Gastrocnemius medialis (tissue), 4 donors: ENCODE results near the gene DELE1. TPM values are rescaled to one million over a fixed set of nuclear protein-coding genes. Genes with fewer than 3 reads are reported as not detected.

ENCODE experiments used
- ATAC-seq, 2 donors: fragments of 150-250 bp; one replicate each; pipeline ENCODE4 v1.9.1; 2016
- DNase-seq, 2 donors: peaks; one replicate each; pipeline ENCODE4 v3.0.0-alpha.2; 2019
- H3K27ac ChIP-seq, 4 donors: fragments of 200-600 bp; sonication (generic); 1 replicate in 1 of 4; 2 replicates in 3 of 4; pipeline ENCODE4 v1.5.1; 2016 to 2018; ENCODE audit warnings: mild to moderate bottlenecking in 2 of 4, moderate library complexity in 1 of 4
- H3K27me3 ChIP-seq, 3 donors: fragments of 200-600 bp; sonication (generic) in 2 of 3; 1 replicate in 1 of 3; 2 replicates in 2 of 3; pipeline versions ENCODE4 v1.5.1 to v1.6.0; 2016 to 2019; ENCODE audit warnings: mild to moderate bottlenecking in 1 of 3, moderate library complexity in 1 of 3
- H3K36me3 ChIP-seq, 2 donors: fragments of 200-600 bp; sonication (generic) in 1 of 2; one replicate each; pipeline ENCODE4 v1.5.1; 2017 to 2018
- H3K4me1 ChIP-seq, 2 donors: fragments of 200-600 bp; sonication (generic) in 1 of 2; one replicate each; pipeline ENCODE4 v1.5.1; 2016 to 2017; ENCODE audit warnings: mild to moderate bottlenecking in 2 of 2
- H3K4me3 ChIP-seq, 4 donors: fragments of 200-600 bp; sonication (generic) in 3 of 4; 1 replicate in 1 of 4; 2 replicates in 3 of 4; pipeline ENCODE4 v1.5.1; 2016 to 2019; ENCODE audit warnings: mild to moderate bottlenecking in 2 of 4
- H3K9me3 ChIP-seq, 3 donors: fragments of 200-600 bp; sonication (generic) in 2 of 3; 1 replicate in 1 of 3; 2 replicates in 2 of 3; pipeline ENCODE4 v1.5.1; 2016 to 2019
- POLR2A ChIP-seq, 2 donors: fragments of 450-650 bp; IDR thresholded peaks; one replicate each; pipeline ENCODE4 v1.6.1; 2017; ENCODE audit warnings: antibody characterized with exemption in 2 of 2, mild to moderate bottlenecking in 2 of 2, moderate library complexity in 2 of 2
- in situ Hi-C, 4 donors: fragments of 200-750 bp; cut with MboI; loops; one replicate each; pipeline versions ENCODE4 v1.15.0 to v1.8.0; 2017; ENCODE audit warnings: low sequenced_read_pairs in 4 of 4
- intact Hi-C: fragments of 100-400 bp; cut with DNase I; formaldehyde crosslinking; loops from one replicate; pipeline ENCODE4 v1.15.1; 2023; ENCODE audit warnings: low total_unique reads
- total RNA-seq, 4 donors: library from RNA; depleted of rRNA; stranded (reverse); fragments of >200 nt; gene quantifications; one replicate each; pipeline versions ENCODE4 v1.1.0 to v1.2.3, GENCODE V29; 2016
- TF ChIP-seq, protein P1 (sequence below), 5 experiments: fragments of 450-650 bp in 3 of 5; fragments of 200-600 bp in 2 of 5; sonication (generic) in 2 of 5; IDR thresholded peaks in 4 of 5; conservative IDR thresholded peaks in 1 of 5; 1 replicate in 4 of 5; 2 replicates in 1 of 5; pipeline ENCODE4 v1.5.1; 2016 to 2019; ENCODE audit warnings: antibody characterized with exemption in 5 of 5, mild to moderate bottlenecking in 3 of 5, moderate library complexity in 3 of 5

The DELE1 gene
- total RNA-seq, 4 donors from 2014 or later, result 31.3 to 91.6 (median 52.4) TPM

DNA sequence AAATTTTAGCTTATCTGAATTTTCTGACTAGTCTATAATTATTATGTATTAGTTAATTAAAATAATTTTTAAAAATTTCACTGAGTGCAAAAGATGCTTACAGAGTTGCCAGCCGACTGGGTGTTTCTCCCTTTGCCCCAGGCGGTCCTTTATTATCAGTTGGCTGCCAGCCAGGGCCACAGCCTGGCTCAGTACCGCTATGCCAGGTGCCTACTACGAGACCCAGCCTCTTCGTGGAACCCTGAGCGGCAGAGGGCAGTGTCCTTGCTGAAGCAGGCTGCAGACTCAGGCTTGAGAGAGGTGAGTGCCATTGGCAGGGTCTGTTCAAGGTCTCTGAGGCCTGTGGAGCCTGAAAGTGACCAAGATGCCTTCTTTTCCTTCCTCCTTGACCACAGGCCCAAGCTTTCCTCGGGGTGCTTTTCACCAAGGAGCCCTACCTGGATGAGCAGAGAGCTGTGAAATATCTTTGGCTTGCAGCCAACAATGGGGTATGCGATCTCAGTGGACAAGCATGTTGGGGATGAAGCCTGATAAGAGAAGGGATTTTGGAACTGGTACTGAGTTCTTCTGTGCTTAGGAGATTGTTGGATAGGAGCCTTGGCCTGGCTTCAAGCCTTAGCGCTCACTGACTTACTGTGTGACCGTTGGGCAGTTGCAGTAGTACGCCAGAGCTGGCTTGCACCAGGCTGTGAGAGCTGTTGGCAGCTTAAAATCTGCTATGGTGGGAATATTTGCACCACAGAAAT is 10.6 kb downstream of the DELE1 start:
- no peak overlapping the region for H3K4me3 ChIP-seq
- peaks cover 0 to 92% of the 10 kb centered on the region in 2 donors for H3K36me3 ChIP-seq
- H3K27me3 ChIP-seq, result no peaks in the 10 kb centered on the region
- peaks cover 8 to 11% of the 10 kb centered on the region in 2 donors for H3K4me1 ChIP-seq
- TF ChIP-seq, protein P1, sequence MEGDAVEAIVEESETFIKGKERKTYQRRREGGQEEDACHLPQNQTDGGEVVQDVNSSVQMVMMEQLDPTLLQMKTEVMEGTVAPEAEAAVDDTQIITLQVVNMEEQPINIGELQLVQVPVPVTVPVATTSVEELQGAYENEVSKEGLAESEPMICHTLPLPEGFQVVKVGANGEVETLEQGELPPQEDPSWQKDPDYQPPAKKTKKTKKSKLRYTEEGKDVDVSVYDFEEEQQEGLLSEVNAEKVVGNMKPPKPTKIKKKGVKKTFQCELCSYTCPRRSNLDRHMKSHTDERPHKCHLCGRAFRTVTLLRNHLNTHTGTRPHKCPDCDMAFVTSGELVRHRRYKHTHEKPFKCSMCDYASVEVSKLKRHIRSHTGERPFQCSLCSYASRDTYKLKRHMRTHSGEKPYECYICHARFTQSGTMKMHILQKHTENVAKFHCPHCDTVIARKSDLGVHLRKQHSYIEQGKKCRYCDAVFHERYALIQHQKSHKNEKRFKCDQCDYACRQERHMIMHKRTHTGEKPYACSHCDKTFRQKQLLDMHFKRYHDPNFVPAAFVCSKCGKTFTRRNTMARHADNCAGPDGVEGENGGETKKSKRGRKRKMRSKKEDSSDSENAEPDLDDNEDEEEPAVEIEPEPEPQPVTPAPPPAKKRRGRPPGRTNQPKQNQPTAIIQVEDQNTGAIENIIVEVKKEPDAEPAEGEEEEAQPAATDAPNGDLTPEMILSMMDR (IDR thresholded peaks at IDR 0.05 in 4 of 5, conservative IDR thresholded peaks at IDR 0.05 in 1 of 5), result no peak
- no peak for TF ChIP-seq POLR2A (IDR thresholded peaks at IDR 0.05)
- intact Hi-C loops (no loop called here), in situ Hi-C loops (no loop called here)
- no peaks in the 10 kb centered on the region for H3K9me3 ChIP-seq
- peak overlapping the region in 3 of 4 donors; percentile 29 to 61 (median 35) for H3K27ac ChIP-seq
- ATAC-seq, result peak in 1 of 2 donors; percentile 20
- peak in 1 of 2 donors; percentile 42 for DNase-seq

DNA sequence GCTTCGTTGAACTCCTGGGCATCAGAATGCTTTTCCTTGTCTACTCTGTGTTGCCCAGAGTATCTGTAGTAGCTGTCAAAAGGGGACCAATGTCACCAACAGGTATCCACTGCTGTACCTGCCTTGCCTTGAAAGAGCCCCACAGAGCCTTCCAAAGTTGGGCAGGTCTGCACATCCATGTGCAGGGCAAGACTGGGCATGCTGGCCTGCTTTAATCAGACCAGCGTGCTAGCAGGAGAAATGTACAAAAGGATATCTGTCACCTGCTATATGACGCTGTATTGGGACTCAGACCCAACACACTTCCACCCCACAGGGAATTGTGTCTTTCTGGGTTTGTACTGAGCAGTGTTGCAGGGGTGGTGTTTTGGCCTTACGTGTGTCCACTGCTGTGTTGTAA is 11.9 kb downstream of the DELE1 start:
- no peaks in the 10 kb centered on the region for H3K9me3 ChIP-seq
- ATAC-seq, result no peak
- intact Hi-C loops, result no loop called here
- H3K27ac ChIP-seq, result no peak overlapping the region
- in situ Hi-C loops, result no loop called here
- H3K4me1 ChIP-seq, result peaks cover 0 to 5% of the 10 kb centered on the region in 2 donors
- no peaks in the 10 kb centered on the region for H3K27me3 ChIP-seq
- TF ChIP-seq, protein P1 (IDR thresholded peaks at IDR 0.05 in 4 of 5, conservative IDR thresholded peaks at IDR 0.05 in 1 of 5), result no peak
- TF ChIP-seq POLR2A (IDR thresholded peaks at IDR 0.05), result no peak
- H3K36me3 ChIP-seq, result peaks cover 0 to 86% of the 10 kb centered on the region in 2 donors
- no peak overlapping the region for H3K4me3 ChIP-seq
- no peak for DNase-seq

DNA sequence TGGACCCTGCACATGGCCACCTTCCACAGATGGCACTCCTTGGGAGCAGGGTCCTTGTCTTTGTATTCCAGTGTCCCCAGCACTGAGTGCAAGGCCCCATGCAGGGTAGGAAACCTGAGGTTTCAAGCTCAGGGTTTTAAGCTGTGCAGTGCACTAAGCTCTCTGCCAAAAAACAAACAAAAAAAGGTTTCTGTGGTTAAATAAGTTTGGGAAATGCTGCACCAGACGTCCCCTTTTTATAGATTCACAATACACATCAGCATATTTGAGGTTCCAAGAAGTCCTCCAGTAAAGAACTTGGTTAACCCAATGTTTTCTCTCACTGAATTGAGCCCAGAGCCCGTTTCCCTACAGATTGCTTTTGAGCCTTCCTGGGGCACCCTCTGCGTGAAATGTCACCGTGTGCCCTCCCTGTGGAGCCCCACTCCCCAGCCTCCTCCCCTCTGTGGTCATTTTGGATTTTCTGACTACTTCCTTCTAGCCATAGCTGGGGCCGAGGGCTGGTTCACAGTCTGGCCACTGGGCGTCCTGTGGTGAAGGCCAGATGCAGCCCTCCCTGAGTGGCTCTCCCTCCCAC is 17.1 kb downstream of the DELE1 start:
- H3K36me3 ChIP-seq, result peaks cover 0 to 34% of the 10 kb centered on the region in 2 donors
- in situ Hi-C loops (no loop called here), intact Hi-C loops (no loop called here)
- no peaks in the 10 kb centered on the region for H3K9me3 ChIP-seq
- ATAC-seq (no peak), DNase-seq (no peak)
- H3K27ac ChIP-seq, result peak overlapping the region in 2 of 4 donors; percentile 23 to 53
- H3K27me3 ChIP-seq, result no peaks in the 10 kb centered on the region
- TF ChIP-seq POLR2A (IDR thresholded peaks at IDR 0.05), result no peak
- TF ChIP-seq, protein P1 (IDR thresholded peaks at IDR 0.05 in 4 of 5, conservative IDR thresholded peaks at IDR 0.05 in 1 of 5), result no peak
- no peak overlapping the region for H3K4me3 ChIP-seq
- H3K4me1 ChIP-seq, result peaks cover 14 to 21% of the 10 kb centered on the region in 2 donors

GRCh38 chr5:141941307-141941706 is 17.6 kb downstream of the DELE1 start:
- in situ Hi-C loops, result no loop called here
- DNase-seq (no peak), ATAC-seq (peak in 1 of 2 donors; percentile 44)
- no peaks in the 10 kb centered on the region for H3K27me3 ChIP-seq
- H3K36me3 ChIP-seq, result peaks cover 0 to 29% of the 10 kb centered on the region in 2 donors
- intact Hi-C loops, result no loop called here
- peaks cover 14 to 25% of the 10 kb centered on the region in 2 donors for H3K4me1 ChIP-seq
- H3K27ac ChIP-seq, result peak overlapping the region in 2 of 4 donors; percentile 23 to 53
- TF ChIP-seq, protein P1 (IDR thresholded peaks at IDR 0.05 in 4 of 5, conservative IDR thresholded peaks at IDR 0.05 in 1 of 5), result no peak
- no peak for TF ChIP-seq POLR2A (IDR thresholded peaks at IDR 0.05)
- H3K4me3 ChIP-seq, result no peak overlapping the region
- H3K9me3 ChIP-seq, result no peaks in the 10 kb centered on the region
